GM10847 (cell line): ENCODE data around the gene ZNF37A.

Experiments used
- POLR2A ChIP-seq: IDR thresholded peaks from 2 replicates; pipeline ENCODE4 v1.6.1; 2011; ENCODE audit not compliant: insufficient read length; ENCODE audit errors: extremely low read depth

The ZNF37A gene

GRCh38 chr10:38094158-38094926 is at the start of gene ZNF37A:
TSS of gene ZNF37A (plus strand) at chr10:38094337. CDS start at chr10:38096618, 2,281 bp downstream.
- TF ChIP-seq POLR2A: peak; percentile 36

- TF ChIP-seq POLR2A: no peak
These were observed 49.0 kb upstream of the ZNF37A start for GRCh38 chr10:38045129-38045528.

DNA sequence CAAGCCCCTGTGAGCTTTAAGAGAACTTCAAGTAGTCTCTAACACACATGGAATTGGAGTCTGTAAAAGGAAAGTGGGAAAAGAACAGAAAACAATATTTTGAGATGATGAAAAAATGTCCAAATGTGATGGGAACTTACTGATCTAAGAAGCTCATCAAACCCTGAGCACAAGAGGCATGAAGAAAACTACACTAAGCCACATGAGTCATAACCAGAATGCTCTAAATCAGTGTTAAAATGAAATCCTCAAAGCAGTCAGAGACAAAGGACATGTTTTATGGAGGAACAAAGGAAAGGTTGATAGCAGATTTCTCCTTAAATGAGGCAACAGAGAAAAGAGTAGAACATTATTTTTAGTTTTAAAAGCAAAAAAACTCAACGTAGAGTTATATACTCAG is 46.5 kb upstream of the ZNF37A start:
- TF ChIP-seq POLR2A: no peak

- TF ChIP-seq POLR2A: no peak
These were observed 43.9 kb upstream of the ZNF37A start for GRCh38 chr10:38050212-38050611.

GRCh38 chr10:38054361-38054797 is 39.8 kb upstream of the ZNF37A start:
- TF ChIP-seq POLR2A: no peak

DNA sequence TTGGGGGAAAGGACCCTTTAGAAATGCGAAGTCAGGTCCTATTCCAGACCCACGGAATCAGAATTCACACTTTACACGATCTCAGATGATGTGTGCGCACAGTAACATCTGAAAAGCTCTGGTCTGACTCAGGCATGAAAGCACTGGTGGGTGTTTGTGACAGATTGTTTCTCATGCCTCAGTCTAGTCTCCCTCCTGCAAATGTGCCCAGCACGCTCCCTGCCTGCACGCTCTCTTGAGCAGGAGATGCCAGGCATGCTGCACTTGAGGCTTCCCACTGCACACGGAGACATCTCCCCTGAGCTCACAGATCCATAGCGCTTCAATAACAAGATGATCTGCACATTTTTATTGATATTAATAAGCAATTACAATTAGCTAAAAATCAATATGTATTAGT is 23.6 kb upstream of the ZNF37A start:
- no peak for TF ChIP-seq POLR2A

DNA sequence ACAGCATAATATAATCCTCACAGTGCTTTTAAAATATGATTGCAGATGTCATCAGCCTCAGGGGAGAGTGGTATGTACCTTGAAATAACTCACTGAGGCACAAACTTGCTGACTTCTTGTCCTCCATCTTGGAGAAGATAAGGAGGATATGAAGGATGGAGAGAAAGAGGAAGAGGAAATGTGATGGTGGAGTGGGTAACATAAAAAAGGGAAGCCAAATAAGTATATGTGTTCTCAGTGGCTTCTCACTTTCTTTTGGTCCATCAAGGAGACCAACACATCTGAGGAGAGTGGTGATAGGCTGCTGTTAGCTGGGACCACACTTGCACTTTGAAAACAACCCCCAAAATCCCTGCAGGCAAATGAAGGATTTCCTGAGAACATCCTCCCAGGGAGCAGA is 21.6 kb upstream of the ZNF37A start:
- TF ChIP-seq POLR2A: no peak

DNA sequence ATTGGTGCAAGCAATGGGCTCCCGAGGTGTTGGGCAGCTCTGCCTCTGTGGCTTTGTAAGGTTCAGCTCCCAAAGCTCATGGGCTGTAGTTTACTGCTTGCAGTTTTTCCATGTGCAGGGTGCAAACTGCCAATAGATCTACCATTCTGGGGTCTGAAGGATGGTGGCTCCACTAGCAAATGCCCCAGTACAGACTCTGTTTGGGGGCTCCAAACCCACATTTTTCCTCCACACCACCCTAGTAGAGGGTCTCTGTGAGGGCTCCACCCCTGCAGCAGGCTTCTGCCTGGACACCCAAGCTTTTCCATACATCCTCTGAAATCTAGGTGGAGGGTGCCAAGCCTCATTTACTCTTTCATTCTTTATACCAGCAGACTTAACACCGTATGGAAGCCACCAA is 17.4 kb upstream of the ZNF37A start:
- no peak for TF ChIP-seq POLR2A

- TF ChIP-seq POLR2A: no peak
These were observed 350 bp upstream of the ZNF37A start for GRCh38 chr10:38093816-38094157.

DNA sequence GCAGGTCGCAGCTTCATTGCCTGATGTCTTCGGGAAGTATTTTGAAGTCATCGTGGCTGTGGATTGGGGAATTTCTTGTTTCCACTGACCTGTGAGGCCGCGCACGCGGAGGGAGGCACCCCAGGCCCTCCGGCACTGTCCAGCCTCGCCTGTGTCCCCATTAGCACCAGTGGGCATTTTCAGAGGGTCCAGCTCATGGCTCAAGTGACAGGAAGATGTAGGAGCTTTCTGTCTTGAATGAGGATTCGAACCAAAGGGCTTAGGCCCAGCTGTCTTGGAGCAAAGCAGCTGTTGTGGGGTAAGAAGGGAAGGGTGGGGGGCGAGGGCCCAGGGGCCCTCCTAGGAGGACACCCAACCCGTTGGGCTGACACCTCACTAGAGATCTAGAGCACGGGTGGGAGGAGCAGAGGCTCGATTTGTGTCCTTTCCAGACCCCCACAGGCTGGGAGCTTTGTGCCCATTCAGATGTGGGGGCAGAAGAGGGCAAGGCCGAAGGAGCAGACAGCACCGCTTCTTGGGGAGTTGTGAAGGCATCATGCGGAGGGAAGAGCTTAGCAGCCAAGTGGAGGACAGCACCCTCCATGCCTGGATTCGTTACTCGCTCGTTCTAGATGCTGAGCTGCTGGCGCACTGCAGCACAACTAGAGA is 914 bp downstream of the ZNF37A start:
- TF ChIP-seq POLR2A: no peak

DNA sequence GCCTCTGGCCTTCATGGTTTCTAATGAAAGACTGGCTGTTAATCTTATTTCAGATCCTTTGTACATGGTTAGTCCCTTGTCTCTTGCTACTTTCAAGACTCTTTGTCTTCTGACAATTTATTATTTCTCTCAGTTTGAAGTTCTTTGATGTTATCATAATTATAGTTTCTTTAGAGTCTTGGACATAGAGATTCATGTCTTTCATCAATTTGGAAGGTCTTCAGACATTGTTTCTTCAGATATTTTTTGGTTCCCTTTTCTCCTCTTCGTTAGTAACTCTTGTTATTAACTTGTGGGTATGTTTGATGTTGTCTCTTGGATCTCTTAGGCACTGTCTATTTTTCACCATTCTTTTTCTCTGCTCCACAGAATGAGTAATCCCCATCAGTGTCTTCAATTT is 8.7 kb downstream of the ZNF37A start:
- no peak for TF ChIP-seq POLR2A

DNA sequence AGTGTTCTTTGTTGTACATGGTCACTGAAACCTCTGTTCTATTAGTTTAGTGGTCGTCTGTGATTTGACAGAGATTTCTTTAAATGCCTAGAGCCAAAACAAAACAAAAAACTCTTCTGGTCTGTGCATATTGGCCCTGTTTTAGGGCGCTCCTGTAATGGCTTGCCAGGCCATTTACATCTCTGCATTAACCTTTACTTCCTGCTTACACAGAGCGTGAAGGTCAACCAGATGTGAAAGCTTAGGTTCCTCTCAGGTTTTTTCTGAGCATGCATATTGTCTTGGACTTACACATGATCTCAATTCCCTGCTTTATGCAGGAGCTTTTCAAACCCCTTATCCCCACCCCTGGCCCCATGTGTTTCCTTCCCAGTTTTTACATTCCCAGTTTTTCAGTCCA is 9.6 kb downstream of the ZNF37A start:
- TF ChIP-seq POLR2A: no peak

DNA sequence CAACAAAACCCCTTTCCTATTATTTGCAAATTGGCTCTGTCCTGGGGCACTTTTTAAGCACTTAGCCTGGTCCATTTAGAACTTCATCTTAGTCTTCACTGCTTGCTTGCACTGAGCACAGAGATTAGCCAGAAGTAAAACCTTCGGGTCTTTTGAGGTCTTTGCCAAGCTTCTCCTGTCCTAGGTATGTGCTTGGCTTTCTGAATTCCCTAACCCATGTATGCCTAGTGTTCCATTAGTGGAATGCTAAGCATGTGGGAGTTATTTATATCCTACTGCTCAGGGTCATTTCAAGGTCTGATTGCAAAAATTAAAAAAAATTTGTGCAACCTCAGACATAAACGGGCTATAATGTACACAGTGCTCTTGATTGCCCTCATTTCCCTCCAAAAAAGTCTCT is 18.0 kb downstream of the ZNF37A start:
- no peak for TF ChIP-seq POLR2A

GRCh38 chr10:38118072-38118807 is 24.1 kb downstream of the ZNF37A start:
- no peak for TF ChIP-seq POLR2A

- TF ChIP-seq POLR2A: no peak
These were observed 24.9 kb downstream of the ZNF37A start for GRCh38 chr10:38119038-38119437.

DNA sequence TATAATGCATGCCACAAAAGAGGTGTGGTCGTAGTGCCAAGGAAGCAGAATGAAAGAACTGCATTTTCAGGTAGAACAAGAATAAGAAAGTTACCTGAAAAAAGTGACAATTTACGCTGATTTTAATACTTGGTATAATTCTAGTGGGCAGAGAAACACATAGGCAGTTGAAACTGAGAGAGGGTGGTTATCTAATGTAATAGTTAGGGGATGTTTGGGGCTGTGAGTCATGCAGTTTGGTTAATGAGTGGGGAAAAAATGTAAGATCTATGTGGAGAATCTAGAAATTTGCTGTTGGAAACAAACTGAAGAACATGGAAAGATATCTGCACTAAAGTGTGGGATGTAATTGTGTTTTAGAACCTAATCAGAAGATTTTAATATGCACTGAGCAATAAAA is 33.7 kb downstream of the ZNF37A start:
- no peak for TF ChIP-seq POLR2A

DNA sequence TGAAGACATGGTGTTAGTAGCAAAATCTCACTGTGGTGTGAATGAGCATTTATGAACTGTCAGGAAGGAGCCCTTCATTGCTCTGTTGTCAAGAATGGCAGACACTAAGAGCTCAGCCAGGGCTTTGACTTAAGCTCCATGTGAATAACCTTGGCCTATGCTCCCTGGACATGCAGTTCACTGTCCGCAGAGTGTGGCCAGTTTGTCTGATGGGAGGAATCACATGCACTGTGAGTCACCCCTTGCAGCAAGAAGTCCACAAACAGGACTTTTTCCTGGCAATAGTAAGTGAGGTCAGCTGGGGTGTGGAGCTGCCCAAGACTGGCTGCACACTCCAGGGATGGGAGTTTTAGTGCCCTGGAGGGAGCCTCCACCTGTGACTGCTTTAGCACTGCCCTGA is 49.5 kb downstream of the ZNF37A start:
- no peak for TF ChIP-seq POLR2A
